Lower lobe of right lung (tissue), 2 donors: ENCODE data around the gene ADD1. TPM values are rescaled to one million over a fixed set of nuclear protein-coding genes. Genes with fewer than 3 reads are reported as not detected.

ENCODE experiments used
- ATAC-seq, 2 donors: fragments of 200-7000 bp; cut with Tn5 transposase; one replicate each; pipeline ENCODE4 v1.9.1; 2020 to 2022; ENCODE audit warnings: mild to moderate bottlenecking in 2 of 2, moderate library complexity in 2 of 2
- DNase-seq: peaks from one replicate; pipeline ENCODE4 v3.0.0-alpha.2; 2020
- H3K27ac ChIP-seq: fragments of 200-600 bp; one replicate; pipeline ENCODE4 v1.8.0; 2022
- H3K27me3 ChIP-seq: fragments of 200-600 bp; one replicate; pipeline ENCODE4 v1.8.0; 2022; ENCODE audit warnings: low read depth
- H3K36me3 ChIP-seq: fragments of 200-600 bp; one replicate; pipeline ENCODE4 v1.8.0; 2022; ENCODE audit warnings: mild to moderate bottlenecking
- H3K4me1 ChIP-seq: fragments of 200-600 bp; one replicate; pipeline ENCODE4 v1.8.0; 2022
- H3K4me3 ChIP-seq: fragments of 200-600 bp; one replicate; pipeline ENCODE4 v1.8.0; 2022; ENCODE audit warnings: mild to moderate bottlenecking
- H3K9me3 ChIP-seq: fragments of 200-600 bp; one replicate; pipeline ENCODE4 v1.8.0; 2022
- CTCF ChIP-seq: fragments of 200-600 bp; IDR thresholded peaks from one replicate; pipeline ENCODE4 v1.8.0; 2022; ENCODE audit warnings: antibody characterized with exemption, mild to moderate bottlenecking
- intact Hi-C: fragments of 100-400 bp; cut with DNase I; formaldehyde crosslinking; loops from one replicate; pipeline ENCODE4 v1.11.0; 2022
- total RNA-seq: library from RNA; stranded (reverse); fragmentation: NEBNext Ultra II Directional; extraction: Animal tissue kit (Norgen Biotek cat#: 25700); gene quantifications from one replicate; pipeline ENCODE4 v1.2.1, GENCODE V29; 2021
- donor health status: DM: no; HTN: yes; CAD: no; lungs with severe emphysema.

ADD1 gene
- total RNA-seq, 1 donor from 2014 or later = 279 TPM

- Histone ChIP-seq H3K4me1 (peaks cover 99% of the 10 kb centered on the region), H3K27me3 (no peaks in the 10 kb centered on the region), H3K36me3 (no peaks in the 10 kb centered on the region), H3K27ac (peak overlapping the region; percentile 71), H3K4me3 (peak overlapping the region; percentile 30), H3K9me3 (no peaks in the 10 kb centered on the region)
- DNase-seq = no peak
- intact Hi-C loops = no loop called here
- ATAC-seq = peak; percentile 61 to 69
- no peak for TF ChIP-seq CTCF
Measured at GRCh38 chr4:2867758-2868491, 24.3 kb downstream of the ADD1 start.

GRCh38 chr4:2868877-2869487, 25.3 kb downstream of the ADD1 start:
- Histone ChIP-seq H3K36me3 (no peaks in the 10 kb centered on the region), H3K4me1 (peaks cover 99% of the 10 kb centered on the region), H3K4me3 (peak overlapping the region; percentile 30), H3K9me3 (no peaks in the 10 kb centered on the region), H3K27me3 (no peaks in the 10 kb centered on the region), H3K27ac (peak overlapping the region; percentile 71)
- DNase-seq (no peak), ATAC-seq (no peak)
- intact Hi-C loops = no loop called here
- no peak for TF ChIP-seq CTCF

- Histone ChIP-seq H3K4me3 (peak overlapping the region; percentile 30), H3K9me3 (no peaks in the 10 kb centered on the region), H3K27me3 (no peaks in the 10 kb centered on the region), H3K36me3 (no peaks in the 10 kb centered on the region), H3K27ac (peak overlapping the region; percentile 71), H3K4me1 (peaks cover 99% of the 10 kb centered on the region)
- intact Hi-C loops = no loop called here
- DNase-seq = no peak
- TF ChIP-seq CTCF = no peak
- no peak for ATAC-seq
Measured at GRCh38 chr4:2869659-2870058, 26.0 kb downstream of the ADD1 start.

GRCh38 chr4:2870082-2870481, 26.4 kb downstream of the ADD1 start:
- DNase-seq = no peak
- H3K27ac ChIP-seq = peak overlapping the region; percentile 71
- no peaks in the 10 kb centered on the region for H3K36me3 ChIP-seq
- ATAC-seq = no peak
- peaks cover 99% of the 10 kb centered on the region for H3K4me1 ChIP-seq
- no peaks in the 10 kb centered on the region for H3K27me3 ChIP-seq
- H3K4me3 ChIP-seq = no peak overlapping the region
- intact Hi-C loops = no loop called here
- no peak for TF ChIP-seq CTCF
- no peaks in the 10 kb centered on the region for H3K9me3 ChIP-seq

- peaks cover 14% of the 10 kb centered on the region for H3K36me3 ChIP-seq
- ATAC-seq (no peak), DNase-seq (no peak)
- H3K4me1 ChIP-seq = peaks cover 90% of the 10 kb centered on the region
- H3K27ac ChIP-seq = peak overlapping the region; percentile 21
- intact Hi-C loops = no loop called here
- H3K27me3 ChIP-seq = no peaks in the 10 kb centered on the region
- no peak for TF ChIP-seq CTCF
- H3K9me3 ChIP-seq = no peaks in the 10 kb centered on the region
- no peak overlapping the region for H3K4me3 ChIP-seq
Measured at GRCh38 chr4:2871466-2871865, 27.8 kb downstream of the ADD1 start.
